CD4-positive, alpha-beta T cell treated with Interleukin-21 for 1 hour (primary cell): ENCODE measurements around the gene AGAP3.

Source experiments
- DNase-seq: peaks from one replicate; pipeline ENCODE4 v3.0.0-alpha.2; 2020

AGAP3 gene

GRCh38 chr7:151110236-151110940, 24.1 kb downstream of the AGAP3 start:
- DNase-seq, result no peak

- DNase-seq, result peak; percentile 79
Measured at GRCh38 chr7:151110941-151111645, 24.8 kb downstream of the AGAP3 start.

GRCh38 chr7:151113344-151114150, 27.3 kb downstream of the AGAP3 start:
- DNase-seq, result no peak

- DNase-seq, result no peak
Measured at GRCh38 chr7:151114151-151115090, 28.1 kb downstream of the AGAP3 start.

- DNase-seq, result peak; percentile 23
Measured at GRCh38 chr7:151115121-151115835, 29.0 kb downstream of the AGAP3 start.

GRCh38 chr7:151115836-151116418, 29.7 kb downstream of the AGAP3 start:
- no peak for DNase-seq

- no peak for DNase-seq
Measured at GRCh38 chr7:151116603-151117440, 30.5 kb downstream of the AGAP3 start.

- DNase-seq, result peak; percentile 50
Measured at GRCh38 chr7:151117565-151117964, 31.3 kb downstream of the AGAP3 start.

- no peak for DNase-seq
Measured at GRCh38 chr7:151118108-151119054, 32.1 kb downstream of the AGAP3 start.

GRCh38 chr7:151119055-151119415, 32.8 kb downstream of the AGAP3 start:
- DNase-seq, result no peak

GRCh38 chr7:151119902-151120301, 33.6 kb downstream of the AGAP3 start:
- DNase-seq, result no peak

- no peak for DNase-seq
Measured at GRCh38 chr7:151120896-151121295, 34.6 kb downstream of the AGAP3 start.

GRCh38 chr7:151121380-151122170, 35.3 kb downstream of the AGAP3 start:
- DNase-seq, result no peak

- DNase-seq, result no peak
Measured at GRCh38 chr7:151122276-151122675, 36.0 kb downstream of the AGAP3 start.

GRCh38 chr7:151122796-151123157, 36.5 kb downstream of the AGAP3 start:
- no peak for DNase-seq

- DNase-seq, result no peak
Measured at GRCh38 chr7:151123158-151123821, 37.0 kb downstream of the AGAP3 start.

- DNase-seq, result peak; percentile 85
Measured at GRCh38 chr7:151123822-151124464, 37.7 kb downstream of the AGAP3 start.
